Measurements from ENCODE around the gene RBP5.

RBP5 gene

GRCh38 chr12:7073946-7074345 is 54.7 kb downstream of the RBP5 start:
- no peak for DNase-seq (ENCODE audit: low spot score)
